Raji (cell line): ENCODE data around the gene SNX6.

Experiments used
- POLR2A ChIP-seq: IDR thresholded peaks from 2 replicates; pipeline ENCODE4 v1.6.1; 2011; ENCODE audit warnings: low read depth, low read length, control low read depth; ENCODE audit not compliant: insufficient read depth

SNX6 gene

GRCh38 chr14:34522496-34522895, 107.5 kb downstream of the SNX6 start:
- TF ChIP-seq POLR2A: no peak
